ENCODE data around the gene SCAP.

- TF ChIP-seq POLR2AphosphoS5 (IDR thresholded peaks at IDR 0.05) (no peak), POLR2A (IDR thresholded peaks at IDR 0.05) (no peak), CTCF (IDR thresholded peaks at IDR 0.05) (no peak)
These were observed 19.4 kb upstream of the SCAP start for GRCh38 chr3:47495111-47495510.
